A673 (cell line): ENCODE measurements around the gene TMEM121B.

Experiments
- CTCF ChIP-seq: fragments of 300-800, 200-600 bp; sonication (generic); conservative IDR thresholded peaks from 2 replicates; pipeline ENCODE4 v1.5.1; 2017; ENCODE audit warnings: low read depth, mild to moderate bottlenecking, antibody characterized with exemption, low read length, moderate library complexity, mixed read lengths
- EZH2 ChIP-seq: fragments of 200-600 bp; sonication (generic); IDR thresholded peaks from 2 replicates; pipeline ENCODE4 v1.6.1; 2017; ENCODE audit warnings: borderline replicate concordance, low read depth, mild to moderate bottlenecking, mixed read lengths, antibody characterized with exemption, low read length; ENCODE audit not compliant: poor library complexity, severe bottlenecking

GRCh38 chr22:17132112-17132511 is 11.0 kb upstream of the TMEM121B start:
- TF ChIP-seq CTCF: no peak
- TF ChIP-seq EZH2: no peak
